Measurements from ENCODE around the gene SPDEF. TPM values are rescaled to one million over a fixed set of nuclear protein-coding genes. Genes with fewer than 3 reads are reported as not detected.

The SPDEF gene
- total RNA-seq, 1 donor from 2014 or later, result not detected

DNA sequence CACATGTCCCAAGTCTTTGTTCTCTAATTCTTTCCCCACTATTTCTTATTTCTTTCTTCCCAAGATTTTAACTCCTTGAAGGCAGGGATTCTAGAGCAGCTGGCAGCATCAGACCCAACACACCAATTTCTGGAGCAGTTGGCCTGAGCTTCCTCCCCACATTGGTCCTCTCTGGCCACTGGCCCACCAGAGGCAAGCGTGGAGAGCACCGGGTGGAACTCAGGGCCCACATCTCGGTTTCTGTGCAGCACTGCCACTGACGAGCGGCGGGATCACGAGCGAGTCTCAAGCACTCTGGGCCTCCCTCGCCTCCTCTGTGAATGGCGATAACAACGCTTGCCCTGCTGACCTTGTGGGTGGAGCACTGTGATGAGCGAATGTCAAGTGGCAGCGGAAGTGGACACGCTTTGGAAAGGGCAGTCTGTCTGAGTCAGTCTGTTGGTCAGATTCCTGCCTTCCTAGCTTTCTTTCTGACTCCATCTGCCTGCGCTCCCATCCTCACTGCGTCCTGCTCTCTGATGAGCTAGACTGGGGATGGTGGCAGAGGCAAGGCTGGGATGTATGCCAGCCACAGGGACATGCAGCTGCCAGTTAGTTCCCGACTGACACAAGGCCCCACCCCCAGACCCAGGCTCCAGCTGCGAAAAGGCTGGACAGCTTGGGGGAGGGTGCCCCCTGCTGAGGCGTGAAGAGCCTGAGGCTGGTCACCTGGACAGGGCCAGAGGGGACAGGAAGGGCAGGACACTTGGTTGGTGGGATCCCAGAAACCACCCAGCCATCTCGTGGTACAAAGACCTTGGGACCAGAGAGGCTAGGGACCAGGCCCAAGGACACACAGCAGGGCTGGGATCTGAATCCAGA is 4.5 kb upstream of the SPDEF start:
- Histone ChIP-seq H3K4me3 (ENCODE audit: low read depth, low read length) (no peak overlapping the region), H3K27me3 (ENCODE audit: control insufficient read depth, insufficient read depth, low read length) (no peaks in the 10 kb centered on the region), H3K36me3 (ENCODE audit: control insufficient read depth, insufficient read depth, low read length) (no peaks in the 10 kb centered on the region)
- DNase-seq (ENCODE audit: low read depth), result no peak
- TF ChIP-seq, protein P1, sequence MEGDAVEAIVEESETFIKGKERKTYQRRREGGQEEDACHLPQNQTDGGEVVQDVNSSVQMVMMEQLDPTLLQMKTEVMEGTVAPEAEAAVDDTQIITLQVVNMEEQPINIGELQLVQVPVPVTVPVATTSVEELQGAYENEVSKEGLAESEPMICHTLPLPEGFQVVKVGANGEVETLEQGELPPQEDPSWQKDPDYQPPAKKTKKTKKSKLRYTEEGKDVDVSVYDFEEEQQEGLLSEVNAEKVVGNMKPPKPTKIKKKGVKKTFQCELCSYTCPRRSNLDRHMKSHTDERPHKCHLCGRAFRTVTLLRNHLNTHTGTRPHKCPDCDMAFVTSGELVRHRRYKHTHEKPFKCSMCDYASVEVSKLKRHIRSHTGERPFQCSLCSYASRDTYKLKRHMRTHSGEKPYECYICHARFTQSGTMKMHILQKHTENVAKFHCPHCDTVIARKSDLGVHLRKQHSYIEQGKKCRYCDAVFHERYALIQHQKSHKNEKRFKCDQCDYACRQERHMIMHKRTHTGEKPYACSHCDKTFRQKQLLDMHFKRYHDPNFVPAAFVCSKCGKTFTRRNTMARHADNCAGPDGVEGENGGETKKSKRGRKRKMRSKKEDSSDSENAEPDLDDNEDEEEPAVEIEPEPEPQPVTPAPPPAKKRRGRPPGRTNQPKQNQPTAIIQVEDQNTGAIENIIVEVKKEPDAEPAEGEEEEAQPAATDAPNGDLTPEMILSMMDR (IDR thresholded peaks at IDR 0.05; ENCODE audit: insufficient read depth, low read length, poor library complexity, severe bottlenecking), result no peak

DNA sequence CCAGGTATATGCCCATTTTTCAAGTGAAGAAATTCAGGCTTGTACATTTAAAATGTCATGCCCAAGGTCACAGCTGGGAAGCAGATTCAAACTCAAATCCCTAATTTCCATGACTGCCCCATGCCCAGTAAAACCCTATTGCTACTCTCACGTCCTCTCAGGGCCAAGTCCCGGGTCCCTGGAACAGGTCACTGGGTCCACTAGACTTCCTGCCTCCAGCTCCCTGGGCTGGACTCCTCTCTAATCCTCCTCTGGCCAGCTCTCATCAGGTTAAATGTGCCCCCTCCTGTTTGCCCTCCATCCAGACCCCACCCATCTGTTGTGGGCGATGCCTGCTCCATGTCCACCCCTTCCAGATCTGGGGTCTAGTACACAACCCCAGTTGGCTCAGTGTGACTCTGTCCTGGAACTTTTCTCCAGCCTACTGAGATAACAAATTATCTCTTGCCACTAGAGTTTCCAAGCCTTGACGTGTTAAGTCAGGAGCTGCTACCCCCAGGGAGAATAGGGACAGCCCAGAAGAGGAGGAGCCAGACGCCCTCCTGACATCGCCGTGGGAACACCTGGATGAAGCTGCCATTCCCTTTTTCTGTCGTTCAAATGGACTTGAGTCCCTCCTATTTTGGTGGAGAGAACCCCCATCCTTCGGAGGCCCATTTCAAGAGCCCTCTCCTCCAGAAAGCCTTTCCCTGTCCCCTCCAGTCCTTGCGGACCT is 3.7 kb upstream of the SPDEF start:
- Histone ChIP-seq H3K27me3 (ENCODE audit: control insufficient read depth, insufficient read depth, low read length) (peaks cover under 1% of the 10 kb centered on the region), H3K36me3 (ENCODE audit: control insufficient read depth, insufficient read depth, low read length) (no peaks in the 10 kb centered on the region), H3K4me3 (ENCODE audit: low read depth, low read length) (no peak overlapping the region)
- DNase-seq (ENCODE audit: low read depth), result no peak
- TF ChIP-seq, protein P1 (IDR thresholded peaks at IDR 0.05; ENCODE audit: insufficient read depth, low read length, poor library complexity, severe bottlenecking), result no peak

DNA sequence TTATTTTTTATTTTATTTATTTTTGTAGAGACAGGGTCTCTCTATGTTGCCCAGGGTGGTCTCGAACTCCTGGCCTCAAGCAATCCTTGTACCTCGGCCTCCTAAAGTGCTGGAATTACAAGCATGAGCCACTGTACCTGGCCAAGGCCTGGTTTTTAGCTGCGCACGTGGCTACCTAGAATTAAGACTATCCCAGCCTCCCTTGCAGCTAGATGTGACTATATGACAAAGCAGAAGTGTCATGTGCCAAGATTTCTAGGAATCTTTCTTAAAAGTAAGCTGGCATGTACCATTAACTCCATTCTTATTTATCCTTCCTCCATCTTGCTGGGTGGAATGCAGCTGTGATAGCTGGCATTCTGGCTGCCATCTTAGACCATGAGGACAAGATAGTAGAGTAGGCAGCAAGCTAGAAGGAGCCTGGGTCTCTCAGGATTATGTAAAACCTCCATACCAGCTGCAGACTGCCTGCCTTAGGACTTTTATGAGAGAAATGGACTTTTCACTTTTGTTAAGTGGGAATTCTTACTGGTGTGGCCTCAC is 2.1 kb upstream of the SPDEF start:
- H3K27me3 ChIP-seq (ENCODE audit: control insufficient read depth, insufficient read depth, low read length), result peaks cover 8% of the 10 kb centered on the region
- no peak for DNase-seq (ENCODE audit: low read depth)
- H3K4me3 ChIP-seq (ENCODE audit: low read depth, low read length), result no peak overlapping the region
- H3K36me3 ChIP-seq (ENCODE audit: control insufficient read depth, insufficient read depth, low read length), result no peaks in the 10 kb centered on the region
- TF ChIP-seq, protein P1 (IDR thresholded peaks at IDR 0.05; ENCODE audit: insufficient read depth, low read length, poor library complexity, severe bottlenecking), result no peak

DNA sequence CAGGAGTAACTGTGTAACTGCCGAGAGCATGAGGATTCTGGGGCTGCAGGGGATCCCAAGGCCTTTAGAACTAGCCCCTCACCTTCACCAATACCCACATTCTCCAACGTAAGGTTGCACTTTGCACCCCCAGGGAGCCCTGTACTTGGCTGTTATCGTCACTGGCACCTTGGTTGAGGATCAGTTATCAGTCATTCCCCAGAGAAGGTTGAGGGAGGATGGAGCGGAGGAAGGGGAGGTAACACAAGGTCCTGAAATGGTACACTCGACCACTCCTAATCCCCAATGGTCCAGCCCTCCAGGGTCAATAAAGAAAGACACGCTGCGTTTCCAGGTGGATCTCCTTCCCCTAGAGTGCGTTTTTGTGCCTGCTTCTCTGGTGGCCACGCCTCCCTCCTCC is 1.1 kb upstream of the SPDEF start:
- H3K36me3 ChIP-seq (ENCODE audit: control insufficient read depth, insufficient read depth, low read length), result no peaks in the 10 kb centered on the region
- H3K4me3 ChIP-seq (ENCODE audit: low read depth, low read length), result no peak overlapping the region
- TF ChIP-seq, protein P1 (IDR thresholded peaks at IDR 0.05; ENCODE audit: insufficient read depth, low read length, poor library complexity, severe bottlenecking), result no peak

DNA sequence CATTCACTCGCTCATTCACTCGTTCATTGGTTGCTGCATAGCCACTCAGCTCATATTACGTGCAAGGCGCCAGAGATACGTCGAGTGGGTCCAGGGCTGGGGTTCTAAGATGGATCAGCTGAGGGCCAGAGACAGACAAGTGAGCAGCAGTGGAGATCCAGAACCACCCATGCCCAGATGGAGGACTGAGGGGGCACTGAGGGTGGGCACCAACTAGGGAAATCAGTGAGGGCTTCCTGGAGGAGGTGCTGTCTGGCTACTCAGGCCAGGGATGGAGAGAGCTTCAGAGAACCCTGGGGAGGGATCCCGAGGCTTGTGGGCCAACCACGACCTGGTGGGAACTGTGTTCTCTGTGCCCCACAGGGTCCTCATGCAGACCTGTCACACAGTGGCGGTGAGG is 364 bp upstream of the SPDEF start:
- Histone ChIP-seq H3K4me3 (ENCODE audit: low read depth, low read length) (no peak overlapping the region), H3K27me3 (ENCODE audit: control insufficient read depth, insufficient read depth, low read length) (peaks cover 10% of the 10 kb centered on the region), H3K36me3 (ENCODE audit: control insufficient read depth, insufficient read depth, low read length) (no peaks in the 10 kb centered on the region)
- DNase-seq (ENCODE audit: low read depth), result no peak
- TF ChIP-seq, protein P1 (IDR thresholded peaks at IDR 0.05; ENCODE audit: insufficient read depth, low read length, poor library complexity, severe bottlenecking), result no peak

More for the DNA sequence above, 1.1 kb upstream of the SPDEF start:
- no peak for DNase-seq (ENCODE audit: low read depth)
- peaks cover 10% of the 10 kb centered on the region for H3K27me3 ChIP-seq (ENCODE audit: control insufficient read depth, insufficient read depth, low read length)
